Ovary (tissue), 9 donors: Measurements from ENCODE around the gene PPA2. TPM values are rescaled to one million over a fixed set of nuclear protein-coding genes. Genes with fewer than 3 reads are reported as not detected.

Source experiments
- DNase-seq, 5 donors: peaks; one replicate each; pipeline ENCODE4 v3.0.0-alpha.2; 2019 to 2020
- H3K27ac ChIP-seq, 2 donors: fragments of 200-600 bp; one replicate each; pipeline versions ENCODE4 v1.5.1 to v1.8.0; 2019 to 2022
- H3K27me3 ChIP-seq: fragments of 200-600 bp; one replicate; pipeline ENCODE4 v1.8.0; 2022
- H3K36me3 ChIP-seq: fragments of 200-600 bp; sonication (generic); one replicate; pipeline ENCODE4 v1.5.1; 2019
- H3K4me1 ChIP-seq: one replicate; pipeline ENCODE4 v1.8.1; 2013; ENCODE audit warnings: mild to moderate bottlenecking, moderate library complexity; ENCODE audit not compliant: insufficient read depth
- H3K4me3 ChIP-seq: fragments of 200-600 bp; sonication (generic); one replicate; pipeline ENCODE4 v1.5.1; 2017
- H3K9me3 ChIP-seq, 2 donors: fragments of 200-600 bp in 1 of 2; sonication (generic) in 1 of 2; one replicate each; pipeline versions ENCODE4 v1.5.1 to v1.8.1; 2013 to 2019; ENCODE audit warnings: mild to moderate bottlenecking in 1 of 2, moderate library complexity in 1 of 2
- EP300 ChIP-seq: sonication (generic); formaldehyde crosslinking; IDR thresholded peaks from one replicate; pipeline ENCODE4 v1.6.1; 2017; ENCODE audit warnings: antibody characterized with exemption
- POLR2A ChIP-seq: fragments of 450-650 bp; IDR thresholded peaks from one replicate; pipeline ENCODE4 v1.6.1; 2017; ENCODE audit warnings: antibody characterized with exemption, mild to moderate bottlenecking, moderate library complexity
- WGBS, 3 donors: extraction: QIAGEN DNeasy Blood & Tissue Kit in 1 of 3; methylation state at CpG; one replicate each; pipeline versions ENCODE4 v1.1.5 to v1.1.7; 2013 to 2017; 5-methylcytosine and 5-hydroxymethylcytosine counted together
- intact Hi-C, 4 donors: fragments of 100-400 bp; cut with DNase I; formaldehyde crosslinking; loops; one replicate each; pipeline versions ENCODE4 v1.11.0 to v1.15.1; 2022 to 2023
- polyA plus RNA-seq, 2 donors: library from polyadenylated mRNA; stranded (reverse); fragments of 200-250 nt in 1 of 2; fragments of 350-450 nt in 1 of 2; fragmentation: Illumina TruSeq in 1 of 2; extraction: RNeasy Lipid Tissue Mini Kit (QIAGEN cat#74804) in 1 of 2; gene quantifications; one replicate each; pipeline ENCODE4 v1.2.3, GENCODE V29; 2013 to 2014
- small RNA-seq: library from RNA; depleted of rRNA; stranded (forward); fragments of <200 nt; gene quantifications from one replicate; pipeline ENCODE3, GENCODE V24; 2016
- total RNA-seq, 7 donors: library from RNA; depleted of rRNA in 2 of 7; stranded (reverse); fragments of >200 nt in 2 of 7; fragmentation: NEBNext Ultra II Directional in 3 of 7; extraction: Animal tissue kit (Norgen Biotek cat#: 25700) in 3 of 7; gene quantifications; one replicate each; pipeline versions ENCODE4 v1.1.0 to v1.2.4, GENCODE V29; 2016 to 2023
- TF ChIP-seq, protein P1 (sequence below), 3 donors: fragments of 450-650 bp in 2 of 3; fragments of 200-600 bp in 1 of 3; IDR thresholded peaks; one replicate each; pipeline versions ENCODE4 v1.5.1 to v1.8.0; 2016 to 2022; ENCODE audit warnings: antibody characterized with exemption in 3 of 3, mild to moderate bottlenecking in 1 of 3
- donor health status: DM: no; HTN: no; CAD: no; lungs with moderate emphysema.
- donor health status: DM: no; HTN: no; CAD: no.
- donor health status: Bipolar disorder and iron deficiency.
- donor health status: DM: yes; HTN: yes; CAD: no.
- donor health status: DM: no; HTN: no; CAD: no.
- donor health status: DM: yes; HTN: yes; CAD: no.

Gene PPA2
- total and polyA plus RNA-seq, 9 donors, result 43.8 to 127 (median 65.6) TPM

DNA sequence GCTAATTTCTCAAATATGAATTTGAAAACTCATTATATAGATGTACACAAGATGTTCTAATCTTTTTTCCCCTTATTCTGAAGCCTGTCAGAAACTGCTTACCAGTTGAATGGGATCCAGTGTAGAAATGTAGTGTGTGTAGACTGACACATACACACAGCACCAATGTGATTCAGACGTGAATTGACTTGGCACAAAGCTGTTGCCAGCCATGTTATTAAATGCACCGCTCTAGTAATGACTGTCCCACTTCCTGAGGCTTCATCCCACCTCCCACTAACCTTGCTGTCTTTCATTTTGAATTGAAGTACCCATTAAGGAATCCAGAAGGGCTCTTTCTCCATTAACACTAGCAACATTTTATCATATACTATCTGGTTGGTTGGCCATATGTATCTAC is 146.6 kb downstream of the PPA2 start:
- H3K27ac ChIP-seq, result no peak overlapping the region
- no peaks in the 10 kb centered on the region for H3K27me3 ChIP-seq
- intact Hi-C loops, result no loop called here
- no peaks in the 10 kb centered on the region for H3K4me1 ChIP-seq
- no peak overlapping the region for H3K4me3 ChIP-seq
- no peak for DNase-seq
- no peaks in the 10 kb centered on the region for H3K9me3 ChIP-seq
- no peaks in the 10 kb centered on the region for H3K36me3 ChIP-seq
- TF ChIP-seq, protein P1, sequence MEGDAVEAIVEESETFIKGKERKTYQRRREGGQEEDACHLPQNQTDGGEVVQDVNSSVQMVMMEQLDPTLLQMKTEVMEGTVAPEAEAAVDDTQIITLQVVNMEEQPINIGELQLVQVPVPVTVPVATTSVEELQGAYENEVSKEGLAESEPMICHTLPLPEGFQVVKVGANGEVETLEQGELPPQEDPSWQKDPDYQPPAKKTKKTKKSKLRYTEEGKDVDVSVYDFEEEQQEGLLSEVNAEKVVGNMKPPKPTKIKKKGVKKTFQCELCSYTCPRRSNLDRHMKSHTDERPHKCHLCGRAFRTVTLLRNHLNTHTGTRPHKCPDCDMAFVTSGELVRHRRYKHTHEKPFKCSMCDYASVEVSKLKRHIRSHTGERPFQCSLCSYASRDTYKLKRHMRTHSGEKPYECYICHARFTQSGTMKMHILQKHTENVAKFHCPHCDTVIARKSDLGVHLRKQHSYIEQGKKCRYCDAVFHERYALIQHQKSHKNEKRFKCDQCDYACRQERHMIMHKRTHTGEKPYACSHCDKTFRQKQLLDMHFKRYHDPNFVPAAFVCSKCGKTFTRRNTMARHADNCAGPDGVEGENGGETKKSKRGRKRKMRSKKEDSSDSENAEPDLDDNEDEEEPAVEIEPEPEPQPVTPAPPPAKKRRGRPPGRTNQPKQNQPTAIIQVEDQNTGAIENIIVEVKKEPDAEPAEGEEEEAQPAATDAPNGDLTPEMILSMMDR (IDR thresholded peaks at IDR 0.05), result no peak
- TF ChIP-seq EP300, result no peak
- no peak for TF ChIP-seq POLR2A
- WGBS, 3 donors, result 83 to 91% (median 86%) methylated on average over 2 of the region's 2 CpGs

Small RNAs within 50 kb of the gene (small RNA-seq; reads per million reads assigned to genes)
- gene RNU6-553P, result not detected

Other genes with a start within 250 kb of the PPA2 start
- 1 to 10 TPM in 1 of 7 donors, under 1 TPM in 3, not detected in 3; 0.12 to 1.3 (median 0.24) TPM for gene ARHGEF38, start 78.6 kb upstream of the PPA2 start, total RNA-seq
- not detected for gene ARHGEF38, start 78.6 kb upstream of the PPA2 start, polyA plus RNA-seq
- 10 to 100 TPM in 6 of 7 donors, 1 to 10 TPM in 1; 8.2 to 18.5 (median 13.4) TPM for gene INTS12, start 234.6 kb upstream of the PPA2 start, total RNA-seq
- gene INTS12, start 234.6 kb upstream of the PPA2 start, polyA plus RNA-seq, result 10 to 100 TPM; 13.4 to 24.9 TPM
- gene GSTCD, start 234.7 kb upstream of the PPA2 start, total RNA-seq, result 10 to 100 TPM in 3 of 7 donors, 1 to 10 TPM in 4; 5.5 to 10.4 (median 6.8) TPM
- 1 to 10 TPM; 2.0 to 5.8 TPM for gene GSTCD, start 234.7 kb upstream of the PPA2 start, polyA plus RNA-seq